Globus pallidus (tissue), 1 donor: Measurements from ENCODE around the gene KRT37.
"Not testable (repeated sequence)": the region's sequence is repeated elsewhere in the genome, so short reads cannot be mapped to it uniquely, and the experiment has no call there.

ENCODE experiments used
- DNase-seq: peaks from one replicate; pipeline ENCODE4 v3.0.0-alpha.2; 2015; ENCODE audit warnings: low spot score

The KRT37 gene

DNA sequence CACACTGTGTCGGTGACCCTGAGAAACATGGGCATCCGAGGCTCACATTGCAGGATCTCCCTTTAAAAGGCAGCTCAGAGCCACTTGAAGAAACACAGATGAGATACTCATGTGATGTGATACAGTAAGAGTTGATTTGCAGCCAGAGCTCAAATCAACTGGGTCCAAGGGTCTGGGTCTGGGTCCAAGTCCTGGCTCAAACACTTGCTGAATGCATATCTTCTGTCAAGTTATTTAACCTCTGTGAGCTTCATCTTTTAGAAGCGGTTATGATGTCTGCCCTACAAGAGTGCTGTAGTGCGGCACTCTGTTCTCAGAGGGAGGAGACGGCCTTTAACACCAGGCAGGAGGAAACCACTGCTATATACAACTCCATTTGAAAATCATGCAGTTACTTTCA lies 10.0 kb upstream of the KRT37 start:
- DNase-seq: no peak

DNA sequence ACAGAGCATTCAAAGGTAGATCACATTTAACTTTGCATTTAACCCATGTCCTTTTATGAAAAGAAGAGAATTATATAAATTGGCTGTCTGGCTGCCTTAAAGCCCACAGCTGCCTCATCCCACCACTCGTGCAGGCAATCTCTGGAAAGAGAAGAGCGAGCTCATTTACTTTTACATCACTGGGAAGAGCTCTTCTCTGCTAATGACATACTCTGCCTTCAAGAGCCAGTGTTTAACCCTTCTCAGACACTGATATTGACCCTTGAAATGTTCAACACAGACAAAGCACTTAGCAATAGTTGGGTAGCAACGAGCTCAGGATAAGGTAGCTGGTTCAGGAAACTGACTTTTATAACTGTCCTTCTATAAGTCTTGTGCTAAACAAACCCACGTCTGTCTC lies 9.6 kb upstream of the KRT37 start:
- DNase-seq: no peak

DNA sequence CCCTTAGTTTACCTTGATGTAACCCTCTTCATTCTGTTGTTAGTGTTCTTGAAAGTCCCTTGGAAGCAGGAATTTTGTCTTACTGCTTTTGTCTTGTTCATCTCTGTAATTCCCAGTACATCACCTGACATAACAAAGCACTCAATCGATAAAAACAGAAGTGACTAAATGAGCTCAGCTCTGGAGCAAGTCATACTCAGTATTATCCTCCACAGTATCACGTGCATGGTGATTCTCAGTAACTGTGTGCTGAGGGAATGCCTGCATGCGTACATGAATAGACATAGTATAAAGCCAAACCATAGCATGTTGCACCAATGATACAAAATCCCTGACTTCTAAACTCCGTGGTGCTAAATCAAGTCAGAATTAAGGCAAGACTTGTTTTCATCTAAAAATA lies 9.2 kb upstream of the KRT37 start:
- no peak for DNase-seq

DNA sequence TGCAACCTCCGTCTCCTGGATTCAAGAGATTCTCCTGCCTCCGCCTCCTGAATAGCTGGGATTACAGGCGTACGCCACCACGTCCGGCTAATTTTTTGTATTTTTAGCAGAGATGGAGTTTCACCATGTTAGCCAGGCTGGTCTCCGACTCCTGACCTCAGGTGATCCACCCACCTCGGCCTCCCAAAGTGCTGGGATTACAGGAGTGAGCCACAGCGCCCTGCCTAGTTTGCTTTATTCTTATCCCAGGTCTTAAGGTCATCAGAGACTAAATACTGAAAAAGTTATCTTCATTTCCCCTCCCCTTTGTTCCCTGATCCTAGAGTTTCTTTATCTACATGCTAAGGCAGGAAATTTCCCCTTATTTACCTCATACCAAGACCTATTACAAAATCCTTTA lies 6.0 kb upstream of the KRT37 start:
- not testable (repeated sequence) for DNase-seq

DNA sequence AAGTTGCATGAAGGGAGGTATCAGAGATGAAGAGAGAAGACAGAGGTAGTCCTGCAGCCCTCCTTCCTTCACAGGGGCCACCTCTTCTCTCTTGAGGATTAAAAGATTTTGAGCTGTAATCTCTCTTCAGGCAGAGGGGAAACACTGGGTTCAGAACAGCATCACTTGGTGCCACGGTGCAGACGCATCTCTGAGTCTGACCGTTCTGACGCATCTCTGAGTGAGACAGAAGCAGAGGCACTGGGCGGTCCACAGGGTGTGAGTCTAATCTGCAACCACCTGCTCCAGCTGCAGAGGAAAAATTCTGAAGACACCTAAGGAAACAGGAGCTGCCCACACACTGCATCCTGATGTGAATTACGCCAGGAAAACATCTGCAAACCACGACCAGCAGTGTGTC lies 5.3 kb upstream of the KRT37 start:
- no peak for DNase-seq

DNA sequence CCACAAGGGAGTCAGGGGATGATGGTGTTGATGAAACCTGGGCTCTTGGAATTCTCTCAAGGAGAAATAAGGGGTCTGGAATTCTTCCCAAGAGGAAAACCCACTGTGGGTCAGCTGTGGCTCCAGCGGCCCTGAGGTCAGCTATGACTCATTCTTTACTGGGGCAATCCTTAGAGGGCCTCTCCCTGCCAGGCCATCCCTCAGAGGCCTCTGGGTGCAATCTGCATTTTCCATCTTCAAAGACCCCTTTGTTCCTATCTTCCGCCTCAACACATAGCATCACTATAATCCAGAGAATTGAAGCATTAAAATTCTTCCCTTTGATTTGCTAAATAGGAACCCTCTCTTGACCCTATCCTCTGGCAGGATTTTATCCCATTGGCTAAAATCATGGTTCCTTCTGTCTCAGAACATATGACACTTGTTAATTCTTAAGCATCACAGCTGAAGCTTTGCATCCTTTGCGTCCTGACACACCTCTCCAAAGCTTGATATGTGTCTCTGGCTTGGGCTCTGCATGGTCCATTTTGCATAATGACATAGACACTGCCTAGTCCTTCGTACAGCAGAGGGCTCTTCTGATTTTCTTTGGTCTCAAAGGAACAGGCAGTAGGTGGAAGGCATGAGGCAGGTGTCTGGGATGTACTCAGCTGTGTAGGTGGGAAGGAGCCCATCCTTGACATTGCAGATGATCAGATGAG lies 4.4 kb upstream of the KRT37 start:
- DNase-seq: no peak

DNA sequence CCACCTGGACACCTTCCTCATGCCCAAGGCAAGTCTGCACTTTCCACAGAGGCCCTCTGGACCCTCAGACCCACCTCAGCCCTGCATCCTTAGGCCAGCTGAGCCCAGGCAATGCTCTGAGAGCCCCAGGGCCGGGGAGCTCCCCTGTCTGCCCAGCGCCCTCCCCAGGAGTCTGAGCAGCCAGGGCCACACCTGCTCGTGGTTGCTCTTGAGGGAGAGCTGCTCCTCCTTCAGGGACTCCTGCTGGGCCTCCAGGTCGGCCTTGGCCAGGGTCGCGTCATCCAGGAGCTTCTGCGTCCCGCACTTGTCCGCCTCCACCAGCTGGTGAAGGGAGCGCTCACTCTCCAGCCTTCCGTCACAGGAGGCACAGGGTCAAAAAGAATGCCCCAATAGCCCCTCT lies 1.8 kb downstream of the KRT37 start:
- not testable (repeated sequence) for DNase-seq

DNA sequence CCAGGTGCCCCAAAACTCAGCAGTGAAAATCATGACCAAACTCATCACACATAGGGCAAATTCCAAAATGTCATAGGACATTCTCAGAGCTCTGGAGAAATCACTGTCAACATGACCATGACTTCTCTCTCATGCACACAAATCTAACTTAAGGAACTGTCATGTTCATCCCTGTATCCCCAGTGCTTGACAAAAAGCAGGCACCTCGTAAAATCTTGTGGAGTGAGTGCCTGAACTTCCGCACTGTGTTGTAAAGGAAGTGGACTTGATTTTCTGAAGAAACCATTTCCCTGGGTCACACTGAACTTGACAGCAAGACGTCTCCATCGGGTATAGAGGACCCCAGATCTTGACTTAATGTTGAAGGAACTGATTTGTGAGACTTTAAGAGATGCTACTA lies 2.8 kb downstream of the KRT37 start:
- DNase-seq: no peak

DNA sequence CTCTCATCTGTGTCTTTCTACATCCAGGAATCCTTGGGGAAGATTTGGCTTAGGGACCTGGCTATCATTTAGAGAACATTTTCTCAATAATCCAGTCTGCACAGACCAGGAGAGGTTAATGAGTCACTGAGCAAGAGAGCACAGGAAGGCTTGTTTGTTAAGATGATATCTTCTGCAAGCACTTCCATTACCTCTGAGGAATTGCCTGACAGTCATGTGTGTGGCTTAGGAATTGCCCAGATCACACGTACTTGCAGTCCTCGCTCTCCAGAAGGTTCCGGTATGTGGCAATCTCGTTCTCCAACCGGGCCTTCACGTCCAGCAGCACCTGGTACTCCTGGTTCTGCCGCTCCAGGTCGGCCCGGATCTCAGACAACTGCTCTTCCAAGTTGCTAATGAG lies 3.3 kb downstream of the KRT37 start:
- no peak for DNase-seq

DNA sequence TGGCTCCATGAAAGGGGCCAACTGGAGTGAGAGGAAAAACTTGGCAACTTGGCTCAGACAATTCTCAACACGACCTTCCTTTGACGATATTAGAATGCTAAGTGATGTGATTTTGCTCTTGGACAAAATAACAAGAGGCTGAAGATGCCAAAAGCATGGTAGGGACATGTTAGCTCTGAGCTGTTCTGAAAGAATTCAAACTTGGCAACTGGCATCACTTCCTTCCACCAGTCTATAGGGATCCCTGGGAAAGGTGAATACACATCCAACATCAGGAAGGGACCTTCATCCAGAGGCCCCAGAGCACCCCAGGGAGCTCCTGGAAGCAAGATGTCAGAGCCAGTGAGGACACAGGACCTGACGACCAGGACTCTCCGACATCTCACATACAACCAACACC lies 4.3 kb downstream of the KRT37 start:
- no peak for DNase-seq

DNA sequence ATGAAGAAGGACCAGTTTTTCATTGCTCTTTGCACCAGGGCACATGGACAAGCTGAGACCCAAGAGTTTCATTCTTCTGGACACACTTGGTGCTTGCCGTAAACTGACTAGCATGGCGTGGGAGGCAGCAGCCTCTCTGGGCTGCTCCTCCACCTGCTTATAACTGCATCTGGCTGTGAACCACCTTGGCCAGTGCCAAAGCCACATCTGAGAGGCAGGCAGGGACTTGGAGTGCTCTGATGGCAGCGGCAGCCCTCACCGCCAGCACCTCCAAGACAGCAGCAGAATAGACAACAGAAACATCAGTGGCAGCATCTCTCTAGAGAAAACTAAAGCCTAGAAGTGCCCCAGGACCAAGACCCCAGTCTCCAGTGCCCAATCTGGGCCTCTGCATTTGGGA lies 4.7 kb downstream of the KRT37 start:
- DNase-seq: no peak

DNA sequence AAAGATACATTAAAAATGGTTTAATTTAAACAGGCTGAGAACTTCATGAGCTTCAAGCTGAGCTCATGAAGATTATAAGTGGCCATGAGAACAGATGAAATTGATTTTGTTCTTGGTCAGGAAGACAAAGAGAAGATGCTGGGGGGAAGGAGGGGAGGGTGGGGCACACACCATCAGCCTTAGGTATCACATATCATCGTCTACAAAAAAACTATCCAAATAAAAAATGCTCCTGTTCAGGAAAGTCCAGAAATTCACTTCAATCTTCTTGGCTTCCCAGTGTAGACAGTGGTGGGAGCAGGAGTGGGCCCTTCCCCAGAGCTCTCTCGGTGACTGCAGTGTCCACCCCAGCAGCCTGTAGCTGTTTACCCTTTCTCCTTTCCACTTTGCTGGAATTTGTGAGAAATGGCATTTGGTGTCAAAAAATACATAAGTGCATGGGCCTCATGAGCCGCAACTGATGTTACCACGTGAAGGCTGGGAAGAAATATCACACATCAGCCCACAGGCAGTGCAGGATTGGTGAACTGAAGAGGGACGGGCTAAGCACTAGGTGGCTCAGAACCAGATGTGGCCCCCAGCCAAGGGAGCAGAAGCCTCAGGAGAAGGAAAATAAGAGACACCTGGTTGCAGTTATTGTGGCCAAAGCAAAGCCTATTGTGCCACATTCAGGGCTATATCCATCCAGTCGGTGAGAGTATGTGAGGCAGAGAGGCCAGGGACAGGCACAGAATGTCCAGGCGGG lies 6.1 kb downstream of the KRT37 start:
- no peak for DNase-seq

DNA sequence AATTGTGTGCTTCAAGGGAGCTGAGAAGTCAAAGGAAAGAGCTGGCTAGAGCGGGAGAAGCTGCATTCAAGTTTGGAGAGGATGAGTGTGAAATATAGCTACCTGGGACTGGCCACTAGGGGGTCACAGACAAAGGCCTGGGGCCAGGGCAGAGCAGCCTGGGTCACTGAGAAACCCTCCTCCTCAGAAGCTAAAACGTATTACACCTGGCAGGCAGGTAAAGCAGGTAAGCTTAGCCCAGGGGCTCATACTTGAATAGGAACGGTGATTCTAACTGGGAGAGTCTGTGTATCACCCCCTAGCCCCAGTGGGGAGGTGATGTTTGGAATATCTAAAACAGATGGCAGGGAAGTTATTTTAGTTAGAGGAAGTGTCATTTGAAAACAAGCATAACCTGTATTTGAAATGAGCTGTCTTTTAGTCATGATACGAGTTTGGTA lies 6.8 kb downstream of the KRT37 start:
- DNase-seq: no peak

DNA sequence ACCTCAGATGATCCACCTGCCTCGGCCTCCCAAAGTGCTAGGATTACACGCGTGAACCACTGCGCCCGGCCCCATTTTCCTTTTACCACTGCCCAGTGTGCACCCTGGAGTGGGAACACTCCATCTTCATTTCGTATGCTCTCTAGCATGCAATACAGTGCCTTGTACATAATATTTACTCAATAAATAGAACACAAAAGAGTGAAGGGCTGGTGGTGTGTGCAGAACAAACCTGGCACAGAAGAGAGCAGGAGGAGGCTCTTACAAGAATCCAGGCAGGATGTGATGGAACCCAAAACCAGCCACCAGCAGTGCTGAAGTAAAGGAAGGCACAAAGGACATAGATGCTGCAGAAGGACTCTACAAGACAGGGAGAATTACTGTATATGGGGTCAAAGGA lies 7.3 kb downstream of the KRT37 start:
- no peak for DNase-seq

DNA sequence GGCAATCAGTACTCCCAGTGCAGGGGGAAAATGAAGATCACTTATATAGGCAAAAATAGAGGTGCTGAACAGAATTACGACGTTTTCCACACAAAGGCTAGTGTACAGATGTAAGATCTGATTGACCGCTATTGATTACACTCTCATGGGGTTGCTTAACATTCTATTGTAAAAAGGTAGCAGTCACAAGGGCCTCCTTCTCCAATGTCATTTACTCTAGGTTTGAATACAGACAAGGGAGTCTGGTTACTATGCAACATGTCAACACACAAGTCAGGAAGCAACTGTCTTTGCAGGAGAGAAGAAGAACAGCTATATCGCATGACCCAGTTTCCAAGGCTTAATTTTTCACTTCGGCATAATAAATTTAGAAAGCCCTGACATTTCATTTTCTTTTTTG lies 7.9 kb downstream of the KRT37 start:
- DNase-seq: no peak

DNA sequence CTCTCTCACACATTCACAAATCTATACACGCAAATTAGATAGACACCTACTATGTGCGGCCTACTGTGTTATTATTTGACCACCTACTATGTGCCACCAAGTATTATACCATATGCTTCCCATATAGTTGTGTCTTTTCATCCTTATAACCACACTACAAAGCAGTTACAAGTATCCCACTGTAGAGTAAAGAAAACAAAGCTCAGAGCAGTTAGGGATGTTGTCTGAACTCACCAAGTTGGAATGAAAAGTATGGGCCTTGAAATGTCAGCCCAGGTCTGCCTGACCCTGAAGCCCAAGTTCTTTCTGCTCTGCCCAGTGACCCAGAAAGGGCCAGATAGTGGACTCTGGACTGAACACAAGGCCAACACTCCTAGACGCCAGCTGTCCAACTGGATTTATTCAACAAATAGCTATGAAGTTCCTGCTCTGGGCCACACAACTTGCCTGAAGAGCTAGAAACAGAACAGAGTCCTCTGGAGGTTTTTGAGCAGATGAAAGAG lies 8.5 kb downstream of the KRT37 start:
- no peak for DNase-seq

DNA sequence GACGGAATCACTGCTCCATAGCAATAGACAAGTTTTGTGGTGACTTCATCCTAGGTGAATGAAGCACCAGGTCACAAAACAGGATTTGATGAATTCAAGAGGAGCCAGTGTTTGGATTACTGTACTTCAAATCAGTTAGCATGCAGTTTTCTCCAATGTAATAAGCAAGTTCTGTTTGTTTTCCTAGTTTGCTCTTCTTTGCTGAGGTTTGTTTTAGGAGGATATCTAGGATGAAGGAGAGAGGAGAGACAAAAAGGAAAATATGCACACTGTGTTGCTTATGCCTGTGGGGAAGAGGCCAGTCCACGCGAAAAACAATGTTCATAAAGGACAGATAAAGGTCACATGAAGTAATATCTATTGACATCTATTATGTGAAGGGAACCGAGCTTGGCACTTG lies 9.0 kb downstream of the KRT37 start:
- DNase-seq: no peak

DNA sequence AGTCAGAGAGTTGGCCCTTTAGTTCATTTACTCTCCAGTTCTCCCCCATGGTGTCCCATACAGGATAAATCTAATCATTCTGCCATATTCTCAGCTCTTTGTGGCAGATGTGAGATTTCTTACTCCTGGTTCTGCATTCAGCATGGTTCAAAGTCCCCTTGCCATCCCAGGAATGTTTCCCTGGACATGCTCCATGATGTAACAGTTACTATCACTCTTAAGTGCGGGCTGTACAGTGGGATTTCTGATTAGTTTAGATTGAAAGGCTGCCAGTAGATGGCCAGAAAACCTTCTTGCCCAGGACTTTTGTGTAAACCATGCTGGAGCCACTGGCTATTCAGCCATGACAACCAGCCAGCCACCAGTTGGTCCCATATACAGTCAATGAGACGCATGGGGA lies 10.4 kb downstream of the KRT37 start:
- no peak for DNase-seq

DNA sequence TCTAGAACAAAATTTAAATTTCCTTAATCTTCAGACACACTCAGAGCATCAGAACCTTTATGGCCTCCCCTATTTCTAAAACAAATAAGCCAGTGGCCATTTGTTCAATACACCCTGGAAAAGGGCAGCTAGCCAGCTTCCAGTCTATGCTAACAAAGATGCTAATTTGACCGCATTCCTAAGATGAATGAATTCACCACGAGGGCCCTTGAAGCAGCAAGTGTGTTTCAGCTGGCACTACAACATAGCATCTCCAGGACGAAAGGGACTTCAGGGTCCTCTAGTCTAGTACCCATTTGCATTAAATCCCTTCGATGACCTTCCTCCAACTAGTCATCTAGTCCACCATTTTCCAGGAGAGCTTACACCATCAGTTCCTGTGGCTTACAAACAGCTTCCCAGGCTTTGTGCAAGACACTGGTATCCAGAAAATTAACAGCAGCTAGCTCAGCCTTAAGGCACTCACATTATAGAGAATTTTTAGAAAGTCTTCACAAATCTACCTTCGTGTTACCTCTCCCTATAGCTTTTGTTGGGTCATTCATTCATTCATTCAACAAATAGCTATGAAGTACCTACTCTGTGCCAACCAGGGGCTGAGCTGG lies 10.9 kb downstream of the KRT37 start:
- DNase-seq: no peak

DNA sequence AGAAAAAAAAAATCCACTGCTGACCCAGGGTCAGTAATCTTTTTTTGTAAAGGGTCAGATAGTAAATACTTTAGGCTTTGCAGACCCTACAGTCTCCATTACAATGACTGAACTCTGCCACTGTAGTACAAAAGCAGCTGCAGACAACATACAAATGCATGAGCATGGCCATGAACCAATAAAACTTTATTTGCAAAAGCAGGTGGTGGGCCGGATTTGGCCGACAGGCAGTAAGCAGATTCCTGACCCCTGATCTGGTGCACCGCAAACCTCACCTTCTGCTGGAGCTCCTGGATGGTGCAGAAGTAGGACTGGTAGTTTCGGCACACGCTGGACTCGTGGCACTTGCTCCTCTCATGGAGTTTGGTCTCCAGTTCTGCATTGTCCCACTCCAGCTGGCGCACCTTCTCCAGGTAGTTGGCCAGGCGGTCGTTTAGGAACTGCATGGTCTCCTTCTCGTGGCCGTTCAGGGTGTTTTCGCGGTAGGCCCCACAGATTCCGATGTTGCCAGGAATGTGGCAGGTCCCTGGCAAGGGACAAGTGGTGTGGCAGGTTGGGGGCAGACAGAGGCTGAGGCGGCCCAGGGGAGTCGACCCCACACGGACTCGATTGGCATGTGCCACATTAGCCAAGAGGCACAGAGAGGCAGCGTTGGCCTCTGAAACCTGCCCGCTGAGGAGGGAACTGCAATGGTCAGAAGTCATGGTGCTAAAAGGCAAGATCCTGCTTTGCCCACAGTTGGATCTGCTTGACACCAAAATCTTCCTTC lies 13.1 kb downstream of the KRT37 start:
- no peak for DNase-seq

DNA sequence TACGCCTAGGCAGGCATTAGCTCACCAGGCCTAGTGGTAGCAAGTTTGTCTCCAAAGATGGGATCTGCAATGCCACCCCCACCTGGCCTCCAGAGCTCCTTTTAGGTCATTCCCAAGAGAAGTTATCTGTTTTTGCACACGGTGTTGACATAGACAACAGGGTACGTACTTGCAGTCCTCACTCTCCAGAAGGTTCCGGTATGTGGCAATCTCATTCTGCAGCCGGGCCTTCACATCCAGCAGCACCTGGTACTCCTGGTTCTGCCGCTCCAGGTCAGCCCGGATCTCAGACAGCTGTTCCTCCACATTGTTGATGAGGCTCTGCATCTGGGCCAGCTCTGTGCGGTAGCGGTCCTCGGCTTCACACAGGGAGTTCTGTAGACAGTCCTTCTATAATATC lies 17.2 kb downstream of the KRT37 start:
- no peak for DNase-seq

DNA sequence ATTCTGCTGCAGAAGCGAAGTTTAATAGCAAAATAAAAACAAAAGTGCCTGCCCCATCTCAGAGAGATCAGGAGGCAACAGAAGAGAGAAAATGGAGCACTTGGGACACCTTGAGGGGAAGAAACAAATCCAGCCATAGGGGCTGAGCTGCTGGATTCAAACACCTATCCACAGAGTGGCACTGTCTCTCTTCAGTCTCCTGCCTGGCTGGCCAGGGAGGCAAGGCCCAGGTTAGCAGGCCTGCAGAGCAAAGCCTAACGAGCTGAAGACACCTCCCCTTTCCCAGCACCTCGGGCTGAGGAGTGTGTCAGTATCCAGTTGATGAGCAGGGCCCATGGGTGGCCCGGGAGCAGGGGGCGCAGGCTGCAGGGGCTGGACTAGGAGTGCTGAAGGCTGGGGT lies 18.2 kb downstream of the KRT37 start:
- no peak for DNase-seq
